Subcutaneous adipose tissue (tissue), 4 donors: ENCODE results near the gene BCO2. TPM values are rescaled to one million over a fixed set of nuclear protein-coding genes. Genes with fewer than 3 reads are reported as not detected.

Experiments
- CTCF ChIP-seq: fragments of 450-650 bp; IDR thresholded peaks from one replicate; pipeline ENCODE4 v1.5.1; 2016; ENCODE audit warnings: low read depth, mild to moderate bottlenecking, control low read depth, antibody characterized with exemption, moderate library complexity
- small RNA-seq: library from RNA; depleted of rRNA; stranded (forward); fragments of <200 nt; gene quantifications from one replicate; pipeline ENCODE3, GENCODE V24; 2016
- total RNA-seq, 4 donors: library from RNA; depleted of rRNA; stranded (reverse); fragments of >200 nt; gene quantifications; one replicate each; pipeline ENCODE4 v1.1.0, GENCODE V29; 2016

Gene BCO2
- total RNA-seq, 4 donors from 2014 or later = 2.1 to 6.4 (median 4.1) TPM

- TF ChIP-seq CTCF = no peak
Measured at GRCh38 chr11:112260490-112260889, 85.2 kb downstream of the BCO2 start, which contains the start of gene PLET1. Gene PLET1, minus strand, starts transcription at chr11:112260860. Its CDS starts 271 bp downstream, at chr11:112260589.

GRCh38 chr11:112265659-112266409, 90.5 kb downstream of the BCO2 start:
- TF ChIP-seq CTCF = no peak

GRCh38 chr11:112266410-112266778, 91.1 kb downstream of the BCO2 start:
- no peak for TF ChIP-seq CTCF

GRCh38 chr11:112267188-112267591, 91.9 kb downstream of the BCO2 start:
- no peak for TF ChIP-seq CTCF

GRCh38 chr11:112268406-112268805, 93.1 kb downstream of the BCO2 start:
- TF ChIP-seq CTCF = no peak

Small RNAs within 50 kb of the gene (small RNA-seq; reads per million reads assigned to genes)
- gene MRPS36P4 = not detected

Other genes with a start within 250 kb of the BCO2 start
- 10 to 100 TPM; 29.6 to 71.8 (median 56.5) TPM for gene DIXDC1, start 238.2 kb upstream of the BCO2 start, total RNA-seq
- gene DLAT, start 150.1 kb upstream of the BCO2 start, total RNA-seq = 10 to 100 TPM; 24.1 to 51.0 (median 28.6) TPM
- 10 to 100 TPM in 1 of 4 donors, 1 to 10 TPM in 3; 1.3 to 10.4 (median 3.3) TPM for gene PIH1D2, start 101.5 kb upstream of the BCO2 start, total RNA-seq
- gene NKAPD1, start 101.2 kb upstream of the BCO2 start, total RNA-seq = 10 to 100 TPM; 15.0 to 18.5 (median 18.0) TPM
- gene TIMM8B, start 88.8 kb upstream of the BCO2 start, total RNA-seq = 10 to 100 TPM; 30.9 to 56.6 (median 48.0) TPM
- gene SDHD, start 88.6 kb upstream of the BCO2 start, total RNA-seq = 100 to 1,000 TPM in 2 of 4 donors, 10 to 100 TPM in 2; 73.8 to 153 (median 103) TPM
- 10 to 100 TPM in 3 of 4 donors, 1 to 10 TPM in 1; 9.2 to 81.6 (median 27.6) TPM for gene IL18, start 11.4 kb upstream of the BCO2 start, total RNA-seq
- 1 to 10 TPM in 3 of 4 donors, not detected in 1; 1.1 to 1.5 (median 1.5) TPM for gene TEX12, start 8.1 kb upstream of the BCO2 start, total RNA-seq
- 10 to 100 TPM; 19.8 to 40.1 (median 25.6) TPM for gene PTS, start 50.9 kb downstream of the BCO2 start, total RNA-seq
- not detected for gene PLET1, start 85.3 kb downstream of the BCO2 start, total RNA-seq